Panc1 (cell line): Measurements from ENCODE around the gene WDR88.

ENCODE experiments used
- CTCF ChIP-seq: fragments of 450-650 bp; IDR thresholded peaks from 2 replicates; pipeline ENCODE4 v1.5.1; 2017; ENCODE audit warnings: mild to moderate bottlenecking
- POLR2AphosphoS5 ChIP-seq: IDR thresholded peaks from 2 replicates; pipeline ENCODE4 v1.6.1; 2012; ENCODE audit warnings: mild to moderate bottlenecking, low read depth, low read length, moderate library complexity

- TF ChIP-seq CTCF: no peak
- TF ChIP-seq POLR2AphosphoS5: no peak
Observed at GRCh38 chr19:33193865-33194362, 62.0 kb downstream of the WDR88 start, which contains the start of gene LRP3.
